IPS-20b (cell line): Measurements from ENCODE around the gene QRSL1.
A peak's percentile ranks its signal among the peaks of the same experiment; 100 is the strongest.
"Not testable (repeated sequence)": the region's sequence is repeated elsewhere in the genome, so short reads cannot be mapped to it uniquely, and the experiment has no call there.

Experiments
- H3K27ac ChIP-seq: one replicate; pipeline ENCODE4 v1.5.1; 2013; ENCODE audit warnings: low read length
- H3K27me3 ChIP-seq: 2 replicates; pipeline ENCODE4 v1.6.1; 2013; ENCODE audit warnings: mild to moderate bottlenecking, low read length, inconsistent platforms; ENCODE audit not compliant: insufficient read depth
- H3K36me3 ChIP-seq: 2 replicates; pipeline ENCODE4 v1.6.1; 2013; ENCODE audit warnings: low read depth, mild to moderate bottlenecking, inconsistent platforms, low read length, moderate library complexity; ENCODE audit not compliant: insufficient read depth
- H3K4me1 ChIP-seq: 2 replicates; pipeline ENCODE4 v1.6.1; 2013; ENCODE audit warnings: mild to moderate bottlenecking, control low read depth, inconsistent platforms, low read length, moderate library complexity; ENCODE audit not compliant: insufficient read depth
- H3K4me3 ChIP-seq: 2 replicates; pipeline ENCODE4 v1.5.1; 2013; ENCODE audit warnings: mild to moderate bottlenecking, low read length, inconsistent platforms
- H3K9ac ChIP-seq: 2 replicates; pipeline ENCODE4 v1.6.1; 2013; ENCODE audit warnings: low read depth, mild to moderate bottlenecking, inconsistent platforms, low read length, moderate library complexity
- H3K9me3 ChIP-seq: 2 replicates; pipeline ENCODE4 v1.6.1; 2013; ENCODE audit warnings: mild to moderate bottlenecking, low read depth, low read length, inconsistent platforms; ENCODE audit not compliant: insufficient read depth

Gene QRSL1

GRCh38 chr6:106627760-106628159 is 1.6 kb upstream of the QRSL1 start:
- H3K9me3 ChIP-seq, H3K4me3 ChIP-seq, H3K9ac ChIP-seq, H3K36me3 ChIP-seq, H3K27me3 ChIP-seq, H3K27ac ChIP-seq: not testable (repeated sequence)
- H3K4me1 ChIP-seq = peaks cover 11% of the 10 kb centered on the region

GRCh38 chr6:106628658-106629102 is 698 bp upstream of the QRSL1 start:
- H3K9me3 ChIP-seq = no peaks in the 10 kb centered on the region
- H3K4me3 ChIP-seq = peak overlapping the region; percentile 97
- peaks cover 12% of the 10 kb centered on the region for H3K4me1 ChIP-seq
- H3K36me3 ChIP-seq = no peaks in the 10 kb centered on the region
- no peaks in the 10 kb centered on the region for H3K27me3 ChIP-seq
- peak overlapping the region; percentile 97 for H3K9ac ChIP-seq
- peak overlapping the region; percentile 40 for H3K27ac ChIP-seq

GRCh38 chr6:106629859-106630163 is 433 bp downstream of the QRSL1 start:
- peak overlapping the region; percentile 62 for H3K27ac ChIP-seq

GRCh38 chr6:106630366-106630765 is 988 bp downstream of the QRSL1 start:
- Histone ChIP-seq H3K27me3 (no peaks in the 10 kb centered on the region), H3K9me3 (no peaks in the 10 kb centered on the region), H3K36me3 (no peaks in the 10 kb centered on the region), H3K4me3 (peak overlapping the region; percentile 97), H3K4me1 (peaks cover 12% of the 10 kb centered on the region), H3K27ac (peak overlapping the region; percentile 62), H3K9ac (peak overlapping the region; percentile 97)

More at GRCh38 chr6:106629859-106630163, 433 bp downstream of the QRSL1 start:
- Histone ChIP-seq H3K9ac (peak overlapping the region; percentile 97), H3K4me1 (peaks cover 12% of the 10 kb centered on the region), H3K4me3 (peak overlapping the region; percentile 97), H3K36me3 (no peaks in the 10 kb centered on the region), H3K9me3 (no peaks in the 10 kb centered on the region), H3K27me3 (no peaks in the 10 kb centered on the region)

- peaks cover 7% of the 10 kb centered on the region; the same call in 1 of the 2 replicates for H3K4me1 ChIP-seq
- no peaks in the 10 kb centered on the region for H3K36me3 ChIP-seq
- no peaks in the 10 kb centered on the region for H3K9me3 ChIP-seq
- H3K9ac ChIP-seq = no peak overlapping the region
- no peak overlapping the region for H3K4me3 ChIP-seq
- no peak overlapping the region for H3K27ac ChIP-seq
- H3K27me3 ChIP-seq = no peaks in the 10 kb centered on the region
These were observed 2.0 kb downstream of the QRSL1 start for GRCh38 chr6:106631346-106631745.

GRCh38 chr6:106634565-106634964 is 5.2 kb downstream of the QRSL1 start:
- H3K4me1 ChIP-seq = peaks cover 6% of the 10 kb centered on the region; the same call in 1 of the 2 replicates
- no peak overlapping the region for H3K27ac ChIP-seq
- no peak overlapping the region for H3K4me3 ChIP-seq
- no peaks in the 10 kb centered on the region for H3K27me3 ChIP-seq
- H3K9me3 ChIP-seq = no peaks in the 10 kb centered on the region
- H3K9ac ChIP-seq = no peak overlapping the region
- peaks cover 2% of the 10 kb centered on the region; the same call in 1 of the 2 replicates for H3K36me3 ChIP-seq

- Histone ChIP-seq H3K9ac (no peak overlapping the region), H3K9me3 (no peaks in the 10 kb centered on the region), H3K4me3 (no peak overlapping the region), H3K27ac (no peak overlapping the region), H3K4me1 (peaks cover 3% of the 10 kb centered on the region; the same call in 1 of the 2 replicates), H3K27me3 (no peaks in the 10 kb centered on the region), H3K36me3 (peaks cover 27% of the 10 kb centered on the region)
These were observed 7.8 kb downstream of the QRSL1 start for GRCh38 chr6:106637051-106637716.

GRCh38 chr6:106637717-106638341 is 8.5 kb downstream of the QRSL1 start:
- Histone ChIP-seq H3K9ac (no peak overlapping the region), H3K4me1 (peaks cover under 1% of the 10 kb centered on the region; the same call in 1 of the 2 replicates), H3K27ac (no peak overlapping the region)

GRCh38 chr6:106639812-106640211 is 10.4 kb downstream of the QRSL1 start:
- no peaks in the 10 kb centered on the region for H3K27me3 ChIP-seq
- peaks cover 51% of the 10 kb centered on the region for H3K36me3 ChIP-seq
- H3K4me3 ChIP-seq = no peak overlapping the region
- no peak overlapping the region for H3K27ac ChIP-seq
- no peak overlapping the region for H3K9ac ChIP-seq
- H3K9me3 ChIP-seq = no peaks in the 10 kb centered on the region
- no peaks in the 10 kb centered on the region; the same call in 1 of the 2 replicates for H3K4me1 ChIP-seq

More at GRCh38 chr6:106637717-106638341, 8.5 kb downstream of the QRSL1 start:
- Histone ChIP-seq H3K9me3 (no peaks in the 10 kb centered on the region), H3K4me3 (no peak overlapping the region), H3K36me3 (peaks cover 33% of the 10 kb centered on the region), H3K27me3 (no peaks in the 10 kb centered on the region)

- H3K27me3 ChIP-seq = no peaks in the 10 kb centered on the region
- no peak overlapping the region for H3K4me3 ChIP-seq
- peaks cover 72% of the 10 kb centered on the region for H3K36me3 ChIP-seq
- no peaks in the 10 kb centered on the region; the same call in 1 of the 2 replicates for H3K4me1 ChIP-seq
- H3K9me3 ChIP-seq = no peaks in the 10 kb centered on the region
- H3K27ac ChIP-seq = no peak overlapping the region
- H3K9ac ChIP-seq = no peak overlapping the region
These were observed 13.1 kb downstream of the QRSL1 start for GRCh38 chr6:106642476-106642875.

- no peaks in the 10 kb centered on the region for H3K9me3 ChIP-seq
- no peak overlapping the region for H3K4me3 ChIP-seq
- no peak overlapping the region for H3K27ac ChIP-seq
- peaks cover 72% of the 10 kb centered on the region for H3K36me3 ChIP-seq
- no peak overlapping the region for H3K9ac ChIP-seq
- no peaks in the 10 kb centered on the region for H3K27me3 ChIP-seq
- no peaks in the 10 kb centered on the region for H3K4me1 ChIP-seq
These were observed 13.7 kb downstream of the QRSL1 start for GRCh38 chr6:106643061-106643460.
